ENCODE measurements around the gene ZFHX2.
A peak's percentile ranks its signal among the peaks of the same experiment; 100 is the strongest.

Gene ZFHX2

GRCh38 chr14:23546450-23547035 lies 5.0 kb downstream of the ZFHX2 start:
- 85% methylated on average over 8 of the region's 10 CpGs for WGBS
- Histone ChIP-seq H2AK5ac (ENCODE audit: low read length, severe bottlenecking) (no peak overlapping the region), H2BK15ac (ENCODE audit: low read depth, poor library complexity, severe bottlenecking) (no peak overlapping the region), H3K18ac (ENCODE audit: low read depth in 1 of 2, low read length in 2 of 2) (no peak overlapping the region), H2BK5ac (ENCODE audit: low read depth, low read length, poor library complexity, severe bottlenecking) (no peak overlapping the region), H3K4ac (ENCODE audit: low read depth in 1 of 2, low read length in 2 of 2) (no peak overlapping the region), H3K4me1 (ENCODE audit: control insufficient read depth, insufficient read depth, low read depth, low read length) (peaks cover 12% of the 10 kb centered on the region), H2AFZ (ENCODE audit: low read depth, low read length) (no peak overlapping the region), H3K79me1 (replicated peaks; ENCODE audit: low read length, poor library complexity, severe bottlenecking) (peaks cover 7% of the 10 kb centered on the region), H3K27me3 (ENCODE audit: control insufficient read depth in 1 of 2, insufficient read depth in 1 of 2, low read length in 2 of 2) (peaks cover 4 to 6% of the 10 kb centered on the region in 2 experiments), H2BK120ac (ENCODE audit: low read depth, low read length) (no peak overlapping the region), H4K8ac (ENCODE audit: low read length) (no peak overlapping the region), H2BK12ac (ENCODE audit: low read length in 2 of 2) (no peak overlapping the region), H3K4me3 (ENCODE audit: insufficient read depth in 1 of 2, low read depth in 1 of 2, low read length in 2 of 2) (no peak overlapping the region), H3K14ac (ENCODE audit: low read length in 2 of 2) (no peak overlapping the region), H4K91ac (ENCODE audit: low read length) (no peak overlapping the region), H3K27ac (ENCODE audit: low read length, poor library complexity, severe bottlenecking) (no peak overlapping the region), H3K9me3 (ENCODE audit: control insufficient read depth, low read length) (no peaks in the 10 kb centered on the region), H3K36me3 (ENCODE audit: control insufficient read depth in 1 of 2, insufficient read depth in 2 of 2, low read depth in 1 of 2, low read length in 2 of 2) (peaks cover 0 to 2% of the 10 kb centered on the region in 2 experiments), H3K23ac (ENCODE audit: low read length in 2 of 2) (no peak overlapping the region), H3K4me2 (ENCODE audit: low read length, poor library complexity, severe bottlenecking) (no peak overlapping the region), H3K9ac (ENCODE audit: low read length) (no peak overlapping the region)
- no peak for DNase-seq

DNA sequence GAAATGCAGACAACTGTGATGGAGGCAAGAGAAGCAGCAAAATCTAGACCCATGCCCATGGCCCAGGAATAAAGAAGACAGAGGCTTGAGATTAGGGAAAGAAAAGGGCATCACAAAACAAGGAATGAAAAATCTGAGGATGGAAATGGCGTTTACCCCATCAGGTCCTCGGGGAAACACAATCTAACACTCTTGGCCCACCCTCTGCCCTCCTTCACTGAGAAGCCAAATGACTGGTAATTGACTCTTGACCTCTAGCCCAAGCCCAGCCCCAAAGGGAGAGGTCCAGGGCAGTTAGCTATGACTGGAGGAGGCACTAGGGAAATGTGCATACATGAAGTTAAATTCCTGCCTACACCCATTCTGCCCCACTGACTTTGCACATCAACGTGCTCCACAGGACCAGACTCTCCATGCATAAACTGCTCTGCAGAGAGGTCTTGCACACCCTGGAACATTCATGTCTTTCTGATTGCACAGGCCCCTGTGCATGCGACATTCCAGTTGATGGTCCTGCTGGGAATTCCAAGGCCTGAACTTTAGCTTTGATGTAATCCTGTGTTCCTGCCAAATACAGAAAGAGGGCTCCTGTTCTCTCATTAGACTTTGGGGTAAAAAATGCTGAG lies 5.7 kb downstream of the ZFHX2 start:
- Histone ChIP-seq H2AFZ (ENCODE audit: low read depth, low read length) (no peak overlapping the region), H2AK5ac (ENCODE audit: low read length, severe bottlenecking) (no peak overlapping the region), H3K9me3 (ENCODE audit: control insufficient read depth, low read length) (no peaks in the 10 kb centered on the region), H3K79me1 (replicated peaks; ENCODE audit: low read length, poor library complexity, severe bottlenecking) (peaks cover 7% of the 10 kb centered on the region), H2BK5ac (ENCODE audit: low read depth, low read length, poor library complexity, severe bottlenecking) (no peak overlapping the region), H2BK15ac (ENCODE audit: low read depth, poor library complexity, severe bottlenecking) (peak overlapping the region; percentile 33), H3K9ac (ENCODE audit: low read length) (peak overlapping the region; percentile 40), H2BK12ac (ENCODE audit: low read length in 2 of 2) (no peak overlapping the region), H3K14ac (ENCODE audit: low read length in 2 of 2) (no peak overlapping the region), H3K4me3 (ENCODE audit: insufficient read depth in 1 of 2, low read depth in 1 of 2, low read length in 2 of 2) (no peak overlapping the region), H3K23ac (ENCODE audit: low read length in 2 of 2) (no peak overlapping the region), H3K4ac (ENCODE audit: low read depth in 1 of 2, low read length in 2 of 2) (no peak overlapping the region), H3K4me2 (ENCODE audit: low read length, poor library complexity, severe bottlenecking) (no peak overlapping the region), H4K91ac (ENCODE audit: low read length) (no peak overlapping the region), H3K4me1 (ENCODE audit: control insufficient read depth, insufficient read depth, low read depth, low read length) (peaks cover 11% of the 10 kb centered on the region), H3K27me3 (ENCODE audit: control insufficient read depth in 1 of 2, insufficient read depth in 1 of 2, low read length in 2 of 2) (peaks cover 4 to 6% of the 10 kb centered on the region in 2 experiments), H3K18ac (ENCODE audit: low read depth in 1 of 2, low read length in 2 of 2) (no peak overlapping the region), H3K27ac (ENCODE audit: low read length, poor library complexity, severe bottlenecking) (no peak overlapping the region), H2BK120ac (ENCODE audit: low read depth, low read length) (no peak overlapping the region), H3K36me3 (ENCODE audit: control insufficient read depth in 1 of 2, insufficient read depth in 2 of 2, low read depth in 1 of 2, low read length in 2 of 2) (peaks cover 0 to 2% of the 10 kb centered on the region in 2 experiments), H4K8ac (ENCODE audit: low read length) (no peak overlapping the region)
- 80% methylated on average over 4 of the region's 4 CpGs for WGBS
- no peak for DNase-seq

GRCh38 chr14:23544511-23545447 lies 6.8 kb downstream of the ZFHX2 start:
- WGBS = 40% methylated on average over 25 of the region's 25 CpGs
- Histone ChIP-seq H3K27me3 (ENCODE audit: control insufficient read depth in 1 of 2, insufficient read depth in 1 of 2, low read length in 2 of 2) (peaks cover 0 to 4% of the 10 kb centered on the region in 2 experiments), H3K4me2 (ENCODE audit: low read length, poor library complexity, severe bottlenecking) (no peak overlapping the region), H2BK5ac (ENCODE audit: low read depth, low read length, poor library complexity, severe bottlenecking) (no peak overlapping the region), H2BK12ac (ENCODE audit: low read length in 2 of 2) (peak overlapping the region in 1 of 2 experiments; percentile 11), H3K4me1 (ENCODE audit: control insufficient read depth, insufficient read depth, low read depth, low read length) (peaks cover 2% of the 10 kb centered on the region), H3K79me1 (replicated peaks; ENCODE audit: low read length, poor library complexity, severe bottlenecking) (peaks cover 2% of the 10 kb centered on the region), H3K27ac (ENCODE audit: low read length, poor library complexity, severe bottlenecking) (no peak overlapping the region), H3K9ac (ENCODE audit: low read length) (peak overlapping the region; percentile 40), H3K36me3 (ENCODE audit: control insufficient read depth in 1 of 2, insufficient read depth in 2 of 2, low read depth in 1 of 2, low read length in 2 of 2) (peaks cover 0 to 2% of the 10 kb centered on the region in 2 experiments), H3K23ac (ENCODE audit: low read length in 2 of 2) (no peak overlapping the region), H3K18ac (ENCODE audit: low read depth in 1 of 2, low read length in 2 of 2) (no peak overlapping the region), H2BK120ac (ENCODE audit: low read depth, low read length) (no peak overlapping the region), H4K8ac (ENCODE audit: low read length) (no peak overlapping the region), H3K4ac (ENCODE audit: low read depth in 1 of 2, low read length in 2 of 2) (no peak overlapping the region), H3K9me3 (ENCODE audit: control insufficient read depth, low read length) (no peaks in the 10 kb centered on the region), H3K14ac (ENCODE audit: low read length in 2 of 2) (no peak overlapping the region), H2AK5ac (ENCODE audit: low read length, severe bottlenecking) (no peak overlapping the region), H2AFZ (ENCODE audit: low read depth, low read length) (peak overlapping the region; percentile 43), H4K91ac (ENCODE audit: low read length) (no peak overlapping the region), H2BK15ac (ENCODE audit: low read depth, poor library complexity, severe bottlenecking) (no peak overlapping the region), H3K4me3 (ENCODE audit: insufficient read depth in 1 of 2, low read depth in 1 of 2, low read length in 2 of 2) (no peak overlapping the region)
- no peak for DNase-seq

DNA sequence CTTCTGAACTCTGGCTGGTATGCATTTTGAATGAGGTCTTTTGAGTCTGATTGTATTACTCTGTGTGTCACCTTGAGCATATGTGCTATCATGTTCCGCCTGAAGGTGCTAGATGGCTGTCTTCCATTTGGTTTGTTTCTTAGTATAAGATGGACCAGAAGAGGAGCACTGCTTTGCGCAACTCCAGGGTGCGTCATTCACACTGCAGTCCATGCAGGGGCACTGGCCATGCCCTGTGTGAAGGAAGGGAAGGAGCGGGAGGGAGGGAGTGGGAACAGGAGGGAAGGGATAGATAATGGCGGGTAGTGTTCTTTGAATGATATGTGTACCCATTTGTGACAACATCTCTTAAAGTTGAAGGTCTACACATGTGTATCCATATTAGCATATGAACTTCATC lies 8.2 kb downstream of the ZFHX2 start:
- peaks cover 4% of the 10 kb centered on the region for H3K4me1 ChIP-seq (ENCODE audit: control insufficient read depth, insufficient read depth, low read depth, low read length)
- peaks cover 2% of the 10 kb centered on the region for H3K79me1 ChIP-seq (replicated peaks; ENCODE audit: low read length, poor library complexity, severe bottlenecking)
- no peak overlapping the region for H4K8ac ChIP-seq (ENCODE audit: low read length)
- H3K23ac ChIP-seq (ENCODE audit: low read length in 2 of 2) = no peak overlapping the region
- no peaks in the 10 kb centered on the region for H3K9me3 ChIP-seq (ENCODE audit: control insufficient read depth, low read length)
- no peak overlapping the region for H3K27ac ChIP-seq (ENCODE audit: low read length, poor library complexity, severe bottlenecking)
- no peak overlapping the region for H2AFZ ChIP-seq (ENCODE audit: low read depth, low read length)
- no peaks in the 10 kb centered on the region for H3K27me3 ChIP-seq (ENCODE audit: control insufficient read depth in 1 of 2, insufficient read depth in 1 of 2, low read length in 2 of 2)
- H3K9ac ChIP-seq (ENCODE audit: low read length) = no peak overlapping the region
- H3K4me3 ChIP-seq (ENCODE audit: insufficient read depth in 1 of 2, low read depth in 1 of 2, low read length in 2 of 2) = no peak overlapping the region
- 99% methylated on average over 4 of the region's 5 CpGs for WGBS
- no peak overlapping the region for H3K4me2 ChIP-seq (ENCODE audit: low read length, poor library complexity, severe bottlenecking)
- no peak overlapping the region for H2AK5ac ChIP-seq (ENCODE audit: low read length, severe bottlenecking)
- no peak overlapping the region for H2BK5ac ChIP-seq (ENCODE audit: low read depth, low read length, poor library complexity, severe bottlenecking)
- no peak overlapping the region for H2BK120ac ChIP-seq (ENCODE audit: low read depth, low read length)
- no peak for DNase-seq
- H3K18ac ChIP-seq (ENCODE audit: low read depth in 1 of 2, low read length in 2 of 2) = no peak overlapping the region
- no peak overlapping the region for H3K14ac ChIP-seq (ENCODE audit: low read length in 2 of 2)
- H3K4ac ChIP-seq (ENCODE audit: low read depth in 1 of 2, low read length in 2 of 2) = no peak overlapping the region
- no peak overlapping the region for H2BK15ac ChIP-seq (ENCODE audit: low read depth, poor library complexity, severe bottlenecking)
- H4K91ac ChIP-seq (ENCODE audit: low read length) = no peak overlapping the region
- H2BK12ac ChIP-seq (ENCODE audit: low read length in 2 of 2) = no peak overlapping the region
- H3K36me3 ChIP-seq (ENCODE audit: control insufficient read depth in 1 of 2, insufficient read depth in 2 of 2, low read depth in 1 of 2, low read length in 2 of 2) = peaks cover 0 to 2% of the 10 kb centered on the region in 2 experiments
